ENCODE measurements around the gene USP32. TPM values are rescaled to one million over a fixed set of nuclear protein-coding genes. Genes with fewer than 3 reads are reported as not detected.
"Not testable (repeated sequence)": the region's sequence is repeated elsewhere in the genome, so short reads cannot be mapped to it uniquely, and the experiment has no call there.

Gene USP32
- total RNA-seq, 2 donors from 2014 or later: 41.1 to 50.1 TPM

- intact Hi-C loops (cut with DNase I); DNase-seq (ENCODE audit: low spot score): not testable (repeated sequence)
These were observed 77.0 kb downstream of the USP32 start for GRCh38 chr17:60314900-60315299.

GRCh38 chr17:60314423-60314822, 77.5 kb downstream of the USP32 start:
- intact Hi-C loops (cut with DNase I): no loop called here
- no peak for DNase-seq (ENCODE audit: low spot score)

- intact Hi-C loops (cut with DNase I): no loop called here
- DNase-seq (ENCODE audit: low spot score): no peak
These were observed 80.0 kb downstream of the USP32 start for GRCh38 chr17:60311936-60312335.

- no peak for DNase-seq (ENCODE audit: low spot score)
- intact Hi-C loops (cut with DNase I): no loop called here
These were observed 80.7 kb downstream of the USP32 start for GRCh38 chr17:60311186-60311585.

GRCh38 chr17:60305141-60305540, 86.8 kb downstream of the USP32 start:
- intact Hi-C loops (cut with DNase I): no loop called here
- DNase-seq (ENCODE audit: low spot score): no peak

- intact Hi-C loops (cut with DNase I): no loop called here
- no peak for DNase-seq (ENCODE audit: low spot score)
These were observed 87.4 kb downstream of the USP32 start for GRCh38 chr17:60304502-60304901.

GRCh38 chr17:60303406-60304099, 88.4 kb downstream of the USP32 start:
- no peak for DNase-seq (ENCODE audit: low spot score)
- intact Hi-C loops (cut with DNase I): no loop called here

- intact Hi-C loops (cut with DNase I): no loop called here
- no peak for DNase-seq (ENCODE audit: low spot score)
These were observed 90.3 kb downstream of the USP32 start for GRCh38 chr17:60301649-60302048.

- no peak for DNase-seq (ENCODE audit: low spot score)
These were observed 91.0 kb downstream of the USP32 start for GRCh38 chr17:60300949-60301348.

GRCh38 chr17:60300011-60300410, 91.9 kb downstream of the USP32 start:
- no peak for DNase-seq (ENCODE audit: low spot score)
- intact Hi-C loops (cut with DNase I): no loop called here

More at GRCh38 chr17:60300949-60301348, 91.0 kb downstream of the USP32 start:
- intact Hi-C loops (cut with DNase I): no loop called here

- no peak for DNase-seq (ENCODE audit: low spot score)
- intact Hi-C loops (cut with DNase I): no loop called here
These were observed 94.1 kb downstream of the USP32 start for GRCh38 chr17:60297760-60298401.

GRCh38 chr17:60296177-60296576, 95.8 kb downstream of the USP32 start:
- intact Hi-C loops (cut with DNase I): no loop called here
- DNase-seq (ENCODE audit: low spot score): no peak

- DNase-seq (ENCODE audit: low spot score): no peak
- intact Hi-C loops (cut with DNase I): no loop called here
These were observed 98.2 kb downstream of the USP32 start for GRCh38 chr17:60293580-60294335.

- no peak for DNase-seq (ENCODE audit: low spot score)
- intact Hi-C loops (cut with DNase I): no loop called here
These were observed 99.2 kb downstream of the USP32 start for GRCh38 chr17:60292697-60293096.

GRCh38 chr17:60284709-60285108, 107.2 kb downstream of the USP32 start:
- intact Hi-C loops (cut with DNase I): no loop called here
- DNase-seq (ENCODE audit: low spot score): no peak

- intact Hi-C loops (cut with DNase I): no loop called here
- no peak for DNase-seq (ENCODE audit: low spot score)
These were observed 108.1 kb downstream of the USP32 start for GRCh38 chr17:60283816-60284215.

GRCh38 chr17:60280673-60281072, 111.3 kb downstream of the USP32 start:
- DNase-seq (ENCODE audit: low spot score): no peak
- intact Hi-C loops (cut with DNase I): no loop called here

GRCh38 chr17:60278237-60278636, 113.7 kb downstream of the USP32 start:
- intact Hi-C loops (cut with DNase I): no loop called here
- DNase-seq (ENCODE audit: low spot score): no peak

GRCh38 chr17:60277258-60277657, 114.7 kb downstream of the USP32 start:
- no peak for DNase-seq (ENCODE audit: low spot score)
- intact Hi-C loops (cut with DNase I): no loop called here

- no peak for DNase-seq (ENCODE audit: low spot score)
- intact Hi-C loops (cut with DNase I): no loop called here
These were observed 122.5 kb downstream of the USP32 start for GRCh38 chr17:60269417-60269816.
